ENCODE data around the gene GIMAP8.

Gene GIMAP8

GRCh38 chr7:150412016-150412415 is 38.4 kb upstream of the GIMAP8 start:
- DNase-seq: no peak

DNA sequence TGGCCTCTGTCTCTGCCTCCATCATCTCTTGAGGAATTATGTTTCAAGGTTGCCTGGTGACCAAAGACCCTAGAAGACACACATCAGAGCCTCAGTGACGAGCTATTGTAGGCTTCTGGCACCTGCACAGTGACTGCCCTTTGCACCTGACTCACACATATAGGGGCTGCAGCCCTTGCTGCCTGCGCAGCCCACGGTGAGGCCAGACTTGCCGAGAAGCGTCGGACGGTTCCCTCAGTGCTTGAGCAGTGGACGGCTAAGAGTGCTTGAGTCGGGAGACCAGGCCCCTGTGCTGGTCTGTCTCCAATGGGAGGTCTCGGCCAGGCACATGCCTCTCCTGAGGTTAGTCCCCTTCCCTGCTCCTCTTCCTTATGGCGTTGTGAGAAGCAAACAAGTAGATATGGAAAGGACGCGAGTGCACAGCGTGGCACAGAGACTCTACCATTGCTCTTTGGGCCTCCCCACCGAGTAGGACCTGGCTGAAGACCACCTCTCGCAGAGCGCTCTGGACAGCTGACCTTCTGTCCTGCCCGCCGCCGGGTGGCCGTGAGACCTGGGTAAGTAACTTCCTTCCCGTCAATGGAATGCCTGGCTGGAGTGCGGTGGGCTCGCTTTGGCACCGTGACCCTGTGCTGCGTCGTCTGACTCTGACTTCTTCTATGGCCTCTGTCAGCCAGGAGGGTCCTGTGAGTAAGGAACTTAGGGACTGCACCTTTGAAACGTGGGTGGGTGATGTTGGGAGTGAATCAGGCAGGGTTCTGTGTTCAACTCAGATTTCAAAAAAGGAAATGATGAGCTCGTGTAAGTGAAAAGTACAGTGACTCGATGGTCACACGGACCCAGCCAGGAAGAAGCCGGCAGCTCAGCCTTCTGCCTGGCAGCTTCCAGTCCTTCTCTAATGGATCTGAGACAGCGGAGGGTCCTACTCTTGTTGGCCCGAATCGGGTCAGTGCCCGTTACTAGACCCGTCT is 37.6 kb upstream of the GIMAP8 start:
- no peak for DNase-seq

DNA sequence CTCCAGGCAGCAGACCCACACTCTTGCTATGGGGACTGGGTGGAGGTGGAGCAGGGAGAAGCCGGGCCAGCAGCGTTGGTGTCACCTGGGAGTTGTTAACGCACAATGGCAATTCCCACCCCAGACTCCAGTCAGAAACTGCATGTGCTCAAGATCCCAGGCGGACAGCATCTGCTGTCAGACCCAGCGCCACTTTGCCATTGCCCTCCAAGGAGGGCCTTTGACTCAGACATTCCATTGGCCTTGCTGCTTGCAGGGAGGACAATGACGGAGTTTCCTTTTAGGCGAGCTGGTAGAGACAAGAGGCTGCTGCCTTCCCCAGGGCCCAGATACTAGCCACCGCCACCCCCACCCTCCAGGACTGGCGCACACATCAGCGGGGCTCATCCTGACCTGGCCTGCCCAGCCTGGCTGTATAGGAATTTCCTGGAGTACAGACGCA is 36.8 kb upstream of the GIMAP8 start:
- DNase-seq: no peak

DNA sequence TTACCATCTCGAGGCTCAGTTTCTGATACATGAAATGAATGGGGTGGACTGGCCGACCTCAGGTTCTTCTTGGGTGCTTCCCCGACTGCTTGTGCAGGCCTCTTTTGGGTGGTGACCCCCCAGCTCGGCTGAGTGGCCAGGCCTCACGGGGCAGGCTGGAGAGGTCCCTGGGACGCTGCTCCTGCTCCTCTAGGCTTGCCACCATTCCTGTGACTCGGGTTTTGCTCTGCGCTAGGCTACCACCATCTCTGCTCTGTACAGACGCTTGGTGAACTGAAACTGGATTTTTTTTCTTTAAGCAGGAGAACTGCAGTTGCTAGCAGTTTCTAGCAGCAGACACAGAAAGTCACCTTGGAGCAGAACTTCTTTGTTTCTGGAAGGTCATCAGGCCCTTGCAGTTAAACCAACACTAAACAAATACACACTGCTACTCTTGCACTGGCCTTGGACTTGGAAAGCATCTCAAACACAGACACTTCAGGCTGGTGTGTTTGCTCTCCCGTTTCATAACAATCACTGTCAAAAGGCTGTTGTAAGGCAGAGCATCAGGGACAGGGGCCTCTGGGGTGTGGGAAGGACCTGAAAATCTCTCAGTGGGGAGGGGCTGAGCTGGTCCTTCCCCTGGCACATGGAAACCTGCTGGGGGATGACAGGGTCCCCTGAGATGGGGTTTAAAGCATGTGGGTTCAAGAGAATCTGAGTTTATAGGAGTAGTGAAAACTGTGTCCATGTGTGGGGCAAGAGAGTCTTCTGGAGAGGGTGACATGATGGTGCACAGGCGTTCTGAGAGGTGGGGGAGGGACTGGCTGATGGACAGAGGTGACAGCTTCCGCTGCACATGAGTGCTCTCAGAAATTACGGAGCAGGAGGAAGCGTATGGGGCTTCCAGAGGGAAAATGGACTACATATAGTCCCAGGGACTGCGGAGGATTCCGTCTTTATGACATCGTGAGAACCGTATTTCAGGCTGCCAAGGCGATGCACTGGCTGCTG is 35.0 kb upstream of the GIMAP8 start:
- DNase-seq: no peak

DNA sequence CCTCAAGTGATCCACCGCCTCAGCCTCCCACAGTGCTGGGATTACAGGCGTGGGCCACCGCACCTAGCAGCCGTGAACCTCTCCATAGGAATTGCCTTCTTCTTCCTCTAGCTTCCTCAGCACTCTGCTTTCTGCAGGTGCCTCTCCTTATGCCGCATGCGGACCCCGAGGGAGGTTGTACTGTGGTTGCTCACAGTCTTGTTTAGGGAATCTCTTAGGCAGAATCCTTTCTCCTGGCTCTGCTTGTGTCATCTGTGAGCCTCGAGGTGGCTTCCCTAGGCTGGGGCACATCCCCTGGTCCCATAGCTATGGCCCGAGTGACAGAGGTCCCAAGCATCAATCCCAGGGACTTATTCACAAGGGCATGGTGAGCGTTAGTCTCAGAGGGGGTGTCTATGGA is 33.2 kb upstream of the GIMAP8 start:
- no peak for DNase-seq

GRCh38 chr7:150417863-150418262 is 32.6 kb upstream of the GIMAP8 start:
- no peak for DNase-seq

- no peak for DNase-seq
Measured at GRCh38 chr7:150420242-150420641, 30.2 kb upstream of the GIMAP8 start.

DNA sequence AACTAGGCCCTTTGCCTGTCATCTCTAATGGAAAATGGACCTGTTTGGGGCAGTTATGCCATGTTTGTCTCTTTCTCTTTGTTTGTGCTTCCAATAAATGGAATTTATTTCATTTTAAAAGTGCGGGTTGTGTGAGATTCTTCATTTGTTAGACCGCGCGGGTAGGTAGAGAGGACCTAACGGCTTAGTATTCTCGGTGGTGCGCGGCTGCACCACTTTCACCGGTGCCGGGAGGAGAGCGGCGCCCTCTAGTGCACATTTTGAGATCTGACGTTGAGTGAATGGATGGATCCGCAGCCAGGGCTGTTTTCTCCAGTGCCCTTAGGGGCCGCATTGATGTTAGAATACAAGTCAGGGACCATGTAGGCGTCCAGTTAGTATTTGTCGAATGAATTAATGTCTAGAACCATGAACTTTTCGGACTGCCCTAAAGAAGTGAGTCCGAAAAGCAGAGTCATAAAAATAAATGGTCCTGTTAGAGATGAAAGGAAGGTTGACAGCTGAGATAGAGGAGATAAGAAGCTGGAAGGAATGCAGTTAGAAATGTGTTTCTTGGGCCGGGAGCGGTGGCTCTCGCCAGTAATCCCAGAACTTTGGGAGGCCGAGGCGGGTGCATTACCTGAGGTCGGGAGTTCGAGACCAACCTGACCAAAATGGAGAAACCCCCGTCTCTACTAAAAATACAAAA is 29.3 kb upstream of the GIMAP8 start:
- peak; percentile 80 for DNase-seq

GRCh38 chr7:150421831-150422230 is 28.6 kb upstream of the GIMAP8 start:
- DNase-seq: no peak

GRCh38 chr7:150425670-150426069 is 24.8 kb upstream of the GIMAP8 start:
- DNase-seq: no peak

GRCh38 chr7:150428671-150429451 is 21.6 kb upstream of the GIMAP8 start:
- no peak for DNase-seq

- no peak for DNase-seq
Measured at GRCh38 chr7:150429699-150430098, 20.7 kb upstream of the GIMAP8 start.

DNA sequence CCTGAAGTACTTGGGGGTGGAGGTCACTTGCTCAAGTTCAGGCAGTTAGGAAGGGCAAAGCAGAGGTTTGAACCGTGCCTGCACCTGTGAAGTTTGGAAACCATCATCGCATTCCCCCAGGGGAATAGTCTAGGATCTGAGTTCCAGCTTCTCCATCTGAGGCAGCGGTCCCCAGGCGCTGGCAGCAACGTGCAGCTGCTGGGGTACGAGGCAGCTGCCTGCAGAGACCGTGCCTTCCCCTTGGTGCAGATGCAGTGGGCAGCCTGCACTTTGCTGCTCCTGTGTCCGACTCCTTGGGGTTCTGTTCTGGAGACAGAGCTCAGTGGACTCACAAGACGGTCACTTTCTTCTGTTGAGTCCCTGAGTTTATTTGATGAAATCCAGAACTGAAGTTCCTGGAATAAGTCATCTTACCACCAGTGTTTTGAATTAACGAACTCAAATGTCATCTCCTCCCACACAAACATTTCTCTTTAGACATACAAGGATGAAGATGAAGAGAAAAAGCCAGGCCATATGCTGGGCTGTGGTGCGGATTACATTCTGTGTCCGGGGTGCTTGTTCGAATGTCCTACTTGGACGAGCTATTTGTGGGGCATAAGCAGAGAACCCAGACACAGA is 19.9 kb upstream of the GIMAP8 start:
- no peak for DNase-seq

DNA sequence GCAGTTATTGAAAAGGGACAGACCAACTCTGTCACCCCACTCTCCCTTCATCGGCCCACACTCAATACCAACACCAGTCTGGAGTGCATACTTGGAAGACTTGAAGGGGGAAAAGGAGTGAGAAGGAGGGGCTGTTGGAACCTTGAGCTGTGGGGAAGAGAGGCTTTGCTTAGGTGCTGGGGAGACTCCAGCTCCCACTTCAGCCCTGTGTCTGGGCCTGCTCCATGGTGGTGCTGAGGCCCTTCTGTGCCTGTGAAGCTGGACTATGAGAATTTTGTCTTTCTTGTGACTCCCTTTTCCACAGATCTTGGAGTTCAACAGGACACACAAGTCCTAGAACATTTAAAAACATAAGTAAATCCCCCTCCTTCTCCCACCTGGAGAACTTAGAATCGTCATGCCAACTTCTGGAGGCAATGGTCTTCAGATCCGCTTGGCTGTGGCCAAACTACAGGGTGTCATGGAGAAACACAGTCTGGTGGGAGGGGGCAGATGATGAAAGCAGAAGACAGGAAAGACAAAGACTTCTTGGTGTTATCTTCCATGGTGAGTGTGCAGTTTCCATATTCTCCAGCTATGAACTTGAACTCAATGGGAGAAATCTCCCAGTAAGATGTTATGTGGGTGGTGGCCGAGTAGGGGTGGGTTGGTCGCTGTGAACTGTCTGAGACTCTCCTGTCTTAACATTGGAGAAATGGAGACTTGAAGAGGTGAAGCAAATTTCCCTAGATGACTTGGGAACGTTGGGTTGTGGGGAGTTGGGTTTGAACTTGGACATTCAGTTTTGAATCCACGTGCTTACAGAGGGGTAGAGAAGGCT is 18.4 kb upstream of the GIMAP8 start:
- no peak for DNase-seq

DNA sequence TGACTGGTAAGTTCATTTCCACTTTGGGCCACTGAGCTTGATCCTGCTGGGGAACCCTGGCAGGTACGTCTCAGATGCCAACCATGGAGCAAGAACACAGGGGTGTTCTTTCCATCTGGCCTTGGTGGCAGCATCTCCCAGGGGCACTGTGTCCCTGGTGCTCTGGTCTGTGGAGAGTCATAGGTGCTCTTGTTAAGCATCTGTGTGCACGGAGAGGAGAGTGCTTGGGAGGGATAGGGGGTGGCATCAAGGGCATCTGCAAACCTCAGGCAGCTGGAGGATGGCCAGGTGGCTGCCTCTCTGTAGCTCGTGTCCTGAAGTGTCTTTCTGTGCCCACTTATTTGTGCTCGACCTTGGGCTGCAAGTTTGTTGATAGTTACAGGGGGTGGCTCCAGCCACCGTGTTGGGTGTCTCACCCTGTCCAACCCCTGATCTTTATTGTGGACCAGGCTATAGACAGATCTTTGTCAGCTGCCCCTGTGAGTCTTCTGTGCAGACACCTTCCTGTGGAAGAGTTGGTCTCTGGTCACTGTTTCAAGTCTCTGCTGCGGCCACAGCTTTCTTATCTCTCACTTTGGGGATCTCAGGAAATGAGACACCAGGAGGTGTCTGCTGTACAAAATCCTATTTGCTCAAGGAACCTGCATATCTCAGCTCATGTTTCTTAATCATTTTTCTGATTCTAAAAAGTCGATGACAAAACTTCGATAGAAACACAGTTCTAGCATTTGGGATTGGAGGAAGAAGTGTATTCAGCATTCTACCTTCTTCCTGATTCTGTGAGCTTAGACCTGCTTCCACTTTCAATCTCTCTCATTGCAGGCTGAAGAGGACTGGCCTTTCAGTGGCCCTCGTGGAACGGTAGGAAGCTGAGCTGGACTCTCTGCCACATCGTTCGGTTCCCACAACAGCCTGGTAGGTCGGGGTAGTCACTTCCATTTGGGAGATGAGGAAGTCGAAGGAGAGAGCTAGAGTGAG is 17.2 kb upstream of the GIMAP8 start:
- no peak for DNase-seq

GRCh38 chr7:150434240-150434639 is 16.2 kb upstream of the GIMAP8 start:
- no peak for DNase-seq

DNA sequence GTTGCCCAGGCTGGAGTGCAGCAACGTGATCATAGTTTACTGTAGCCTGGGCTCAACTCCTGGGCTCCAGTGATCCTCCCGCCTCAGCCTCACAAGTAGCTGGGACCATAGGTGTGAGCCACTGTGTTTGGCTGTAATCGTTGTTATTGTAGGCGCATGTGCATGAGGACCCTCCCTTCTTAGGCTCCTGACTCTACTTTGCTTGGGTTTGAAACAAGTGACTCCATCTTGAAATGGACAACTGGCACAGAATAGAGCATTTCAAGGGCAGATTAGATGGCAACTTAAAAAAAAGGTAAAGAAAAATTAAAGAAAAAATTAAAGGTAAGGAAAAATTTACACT is 15.4 kb upstream of the GIMAP8 start:
- no peak for DNase-seq

DNA sequence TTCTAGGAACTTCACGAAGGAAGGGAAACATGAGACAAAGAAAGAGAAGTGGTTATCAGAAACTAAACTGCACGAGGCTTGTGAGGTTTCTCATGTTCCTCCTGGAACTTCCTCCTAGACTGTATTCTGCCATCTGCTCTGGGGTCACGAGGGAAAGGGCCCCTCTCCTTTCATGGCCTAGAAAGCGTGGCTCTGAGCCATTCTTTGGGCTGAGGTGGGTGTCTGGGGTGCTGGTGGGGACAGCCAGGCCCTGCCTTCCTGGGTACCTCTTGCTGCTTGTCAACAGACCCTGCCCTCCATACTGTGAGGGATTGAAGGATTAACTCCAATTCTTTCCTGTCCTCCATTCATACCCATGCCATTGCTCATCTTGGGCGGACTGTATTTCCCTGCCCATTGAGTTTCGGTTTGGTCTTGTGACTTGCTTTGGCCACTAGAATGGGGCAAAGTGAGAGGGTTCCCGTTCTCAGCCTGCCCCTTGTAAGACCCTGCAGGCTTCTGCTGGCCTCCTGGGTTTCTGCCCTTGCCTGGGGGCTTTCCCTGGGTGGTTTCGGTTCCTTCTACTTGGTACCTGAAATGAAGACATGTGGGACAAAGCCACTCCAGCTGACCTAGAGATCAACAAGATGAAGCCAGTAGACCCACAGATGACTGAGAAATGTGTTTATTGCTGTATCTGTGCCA is 14.9 kb upstream of the GIMAP8 start:
- peak; percentile 76 for DNase-seq

- no peak for DNase-seq
Measured at GRCh38 chr7:150439967-150440366, 10.5 kb upstream of the GIMAP8 start.

Data from CD4-positive, alpha-beta T cell treated with Interferon gamma for 1 hour (primary cell).